ENCODE measurements around the gene FOSL2.

The FOSL2 gene

GRCh38 chr2:28397043-28397381 lies 4.4 kb downstream of the FOSL2 start:
- DNase-seq, result no peak

DNA sequence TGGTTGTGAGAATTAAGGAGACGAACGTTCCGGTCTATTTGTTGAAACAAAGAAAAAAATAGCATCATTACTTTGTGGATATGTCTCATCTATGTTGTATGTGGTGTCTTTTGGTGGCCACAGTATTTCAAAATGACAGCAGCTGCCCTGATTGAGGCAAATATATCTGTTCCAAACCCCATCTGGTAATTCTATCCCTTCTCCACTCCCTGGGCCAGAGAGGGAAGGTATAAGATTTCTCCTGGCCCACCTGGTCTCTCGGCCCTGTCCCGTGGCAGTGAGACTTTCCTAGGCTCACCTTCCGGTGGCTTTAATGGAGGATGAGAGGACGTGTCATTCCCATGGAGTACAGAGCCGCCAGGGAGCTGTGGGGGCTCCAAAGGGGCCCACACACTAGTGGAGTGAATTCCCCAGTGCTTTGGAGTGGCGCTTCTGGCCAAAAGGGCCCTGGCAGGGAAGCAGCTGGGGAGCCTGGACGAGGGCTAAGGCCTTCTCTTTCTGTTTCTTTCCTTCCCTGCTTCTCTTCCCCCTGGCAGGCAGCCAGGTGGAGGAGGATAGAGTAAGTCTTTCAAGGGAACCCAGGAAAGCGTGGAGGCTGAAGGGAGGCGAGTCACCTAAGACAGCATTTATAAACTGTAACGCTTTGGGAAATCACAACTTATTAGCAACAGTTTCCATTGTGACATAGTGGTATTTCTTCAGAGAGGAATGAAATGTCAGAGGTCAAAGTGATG lies 5.6 kb downstream of the FOSL2 start:
- no peak for DNase-seq

- DNase-seq, result no peak
These were observed 6.6 kb downstream of the FOSL2 start for GRCh38 chr2:28399289-28399688.

- DNase-seq, result no peak
These were observed 7.3 kb downstream of the FOSL2 start for GRCh38 chr2:28399956-28400355.

- DNase-seq, result no peak
These were observed 7.8 kb downstream of the FOSL2 start for GRCh38 chr2:28400419-28400818.

GRCh38 chr2:28400921-28401320 lies 8.3 kb downstream of the FOSL2 start:
- no peak for DNase-seq

DNA sequence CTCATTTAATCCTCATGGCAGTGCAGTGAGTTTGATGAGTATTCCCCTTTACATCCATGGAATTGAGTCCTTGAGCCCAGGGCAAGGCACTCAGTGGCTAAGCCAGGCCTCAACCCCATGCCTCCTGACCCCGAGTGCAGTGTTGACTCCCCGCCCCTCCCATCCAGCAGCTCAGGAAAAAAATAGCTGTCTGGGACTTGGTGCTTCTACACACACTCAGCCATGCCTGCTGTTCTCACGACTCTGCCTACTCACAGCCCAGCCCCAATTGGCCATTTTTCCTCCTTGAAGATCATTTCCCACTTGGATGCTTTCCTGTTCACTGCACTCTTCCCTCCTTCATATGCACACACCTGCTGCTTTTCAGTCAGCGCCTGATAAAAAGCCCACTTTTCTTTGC lies 8.8 kb downstream of the FOSL2 start:
- DNase-seq, result no peak

GRCh38 chr2:28401948-28402550 lies 9.4 kb downstream of the FOSL2 start:
- DNase-seq, result no peak

DNA sequence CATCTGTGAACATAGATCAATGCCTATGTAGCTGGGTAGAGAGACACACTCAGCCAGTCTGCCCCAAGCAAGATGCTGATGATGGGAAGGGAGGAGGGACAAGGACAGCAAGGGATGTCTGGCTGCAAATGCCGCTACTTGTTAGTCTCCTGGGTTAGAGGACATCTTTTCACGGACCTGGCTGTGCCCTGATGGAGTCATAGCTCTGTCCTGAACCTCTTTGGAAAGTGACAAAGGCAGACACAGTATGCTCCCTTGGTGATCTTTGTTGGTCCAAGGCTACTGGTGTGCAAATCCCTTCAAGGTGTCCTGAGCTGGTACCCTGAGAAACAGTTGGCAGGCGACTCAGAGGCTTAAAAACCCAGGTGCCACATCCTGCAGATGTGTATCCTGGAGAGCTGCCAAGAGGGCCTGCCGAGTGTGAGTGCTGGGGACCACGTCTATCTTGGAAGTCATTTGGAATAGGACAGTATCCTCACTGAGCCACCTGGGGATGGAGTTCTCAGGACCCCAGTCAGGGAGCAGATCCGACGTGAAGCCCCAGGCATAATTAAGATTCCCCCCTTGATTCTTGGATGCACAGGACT lies 10.8 kb downstream of the FOSL2 start:
- DNase-seq, result no peak

- no peak for DNase-seq
These were observed 11.4 kb downstream of the FOSL2 start for GRCh38 chr2:28404086-28404485.

GRCh38 chr2:28405537-28405936 lies 12.9 kb downstream of the FOSL2 start:
- no peak for DNase-seq

- peak; percentile 79 to 87 for DNase-seq
These were observed 13.8 kb downstream of the FOSL2 start for GRCh38 chr2:28406276-28407096.

DNA sequence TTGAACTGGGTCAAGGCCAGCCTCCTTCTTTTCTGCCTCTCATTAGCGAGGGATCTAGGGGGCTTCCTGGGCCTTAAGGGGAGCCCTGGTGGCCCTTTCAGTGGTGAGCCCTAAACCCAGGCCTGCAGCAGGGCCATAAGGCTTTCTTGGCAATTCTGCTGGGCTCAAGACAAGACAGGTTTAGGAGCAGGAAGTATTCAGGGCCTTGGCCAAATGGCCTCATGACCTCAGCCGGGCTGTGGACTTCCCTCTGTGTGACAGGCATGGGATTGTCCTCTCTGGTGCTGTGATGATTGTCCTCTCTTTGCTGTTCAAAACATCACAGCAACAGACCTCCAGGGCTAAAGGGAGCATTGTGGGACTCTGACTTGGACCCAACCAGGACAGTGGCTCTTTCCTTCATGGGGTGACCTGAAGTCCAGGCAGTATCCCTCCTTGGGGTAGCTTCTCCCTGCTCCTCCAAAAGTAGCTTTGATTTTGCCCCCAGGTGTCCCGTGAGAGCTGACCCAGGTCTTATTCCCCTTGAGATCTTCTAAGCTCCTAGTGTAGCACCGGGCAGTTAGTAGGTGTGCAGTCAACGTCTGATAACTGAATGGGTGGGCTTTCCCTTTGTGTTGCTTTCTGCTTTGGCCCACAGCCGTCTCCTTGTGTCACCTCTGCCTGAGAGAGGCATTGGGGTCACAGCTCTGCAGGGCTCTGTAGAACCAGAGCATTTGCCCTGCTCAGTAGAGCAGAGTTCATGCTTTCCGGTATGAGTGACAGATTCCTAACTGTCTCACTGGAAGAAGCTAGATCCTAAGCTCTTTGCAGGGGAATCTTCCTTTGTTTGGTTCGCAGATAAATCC lies 14.7 kb downstream of the FOSL2 start:
- peak in 1 of 2 donors; percentile 40 for DNase-seq

GRCh38 chr2:28407976-28408690 lies 15.5 kb downstream of the FOSL2 start:
- DNase-seq, result no peak

DNA sequence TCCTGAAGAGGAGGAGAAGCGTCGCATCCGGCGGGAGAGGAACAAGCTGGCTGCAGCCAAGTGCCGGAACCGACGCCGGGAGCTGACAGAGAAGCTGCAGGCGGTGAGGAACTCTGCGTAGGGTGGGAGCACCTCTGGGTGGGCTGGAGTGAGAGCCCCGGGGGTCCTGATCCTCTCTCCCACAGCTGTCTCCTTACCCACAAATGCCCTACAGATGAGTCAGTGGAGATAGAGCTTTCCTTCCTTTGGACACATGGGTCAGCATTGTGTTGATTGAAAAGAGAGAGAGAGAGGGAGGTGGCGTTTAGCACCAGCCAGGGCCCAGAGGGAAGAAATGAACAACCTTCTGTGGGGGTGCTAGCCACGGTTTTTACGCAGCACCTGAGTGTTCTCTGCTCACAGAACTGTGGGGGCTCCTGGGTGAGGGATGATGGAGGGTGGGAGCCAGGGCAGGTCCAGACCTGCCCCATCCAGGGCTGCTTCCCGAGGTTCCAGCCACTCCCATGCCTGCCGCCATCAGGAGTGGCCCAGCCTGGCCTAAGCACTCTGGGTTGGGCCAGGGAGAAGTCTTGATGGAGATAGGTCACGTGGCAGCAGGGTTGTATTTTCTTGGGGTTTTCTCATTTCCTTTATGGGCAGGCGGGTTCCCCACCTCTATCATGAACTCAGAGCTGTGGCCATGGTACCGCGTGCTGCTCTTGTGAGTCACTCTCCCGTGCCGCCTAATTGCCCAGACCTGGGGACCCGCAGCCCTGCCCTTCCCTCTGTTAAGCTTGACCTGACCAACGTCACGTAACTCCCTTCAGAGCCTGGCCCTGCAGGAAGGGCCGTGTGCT lies 16.3 kb downstream of the FOSL2 start:
- DNase-seq, result peak; percentile 77 to 86

- DNase-seq, result no peak
These were observed 18.6 kb downstream of the FOSL2 start for GRCh38 chr2:28411166-28411755.

DNA sequence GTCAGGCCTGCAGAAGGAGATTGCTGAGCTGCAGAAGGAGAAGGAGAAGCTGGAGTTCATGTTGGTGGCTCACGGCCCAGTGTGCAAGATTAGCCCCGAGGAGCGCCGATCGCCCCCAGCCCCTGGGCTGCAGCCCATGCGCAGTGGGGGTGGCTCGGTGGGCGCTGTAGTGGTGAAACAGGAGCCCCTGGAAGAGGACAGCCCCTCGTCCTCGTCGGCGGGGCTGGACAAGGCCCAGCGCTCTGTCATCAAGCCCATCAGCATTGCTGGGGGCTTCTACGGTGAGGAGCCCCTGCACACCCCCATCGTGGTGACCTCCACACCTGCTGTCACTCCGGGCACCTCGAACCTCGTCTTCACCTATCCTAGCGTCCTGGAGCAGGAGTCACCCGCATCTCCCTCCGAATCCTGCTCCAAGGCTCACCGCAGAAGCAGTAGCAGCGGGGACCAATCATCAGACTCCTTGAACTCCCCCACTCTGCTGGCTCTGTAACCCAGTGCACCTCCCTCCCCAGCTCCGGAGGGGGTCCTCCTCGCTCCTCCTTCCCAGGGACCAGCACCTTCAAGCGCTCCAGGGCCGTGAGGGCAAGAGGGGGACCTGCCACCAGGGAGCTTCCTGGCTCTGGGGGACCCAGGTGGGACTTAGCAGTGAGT lies 19.4 kb downstream of the FOSL2 start:
- DNase-seq, result peak in 1 of 2 donors; percentile 4

GRCh38 chr2:28412625-28413151 lies 20.0 kb downstream of the FOSL2 start:
- no peak for DNase-seq

DNA sequence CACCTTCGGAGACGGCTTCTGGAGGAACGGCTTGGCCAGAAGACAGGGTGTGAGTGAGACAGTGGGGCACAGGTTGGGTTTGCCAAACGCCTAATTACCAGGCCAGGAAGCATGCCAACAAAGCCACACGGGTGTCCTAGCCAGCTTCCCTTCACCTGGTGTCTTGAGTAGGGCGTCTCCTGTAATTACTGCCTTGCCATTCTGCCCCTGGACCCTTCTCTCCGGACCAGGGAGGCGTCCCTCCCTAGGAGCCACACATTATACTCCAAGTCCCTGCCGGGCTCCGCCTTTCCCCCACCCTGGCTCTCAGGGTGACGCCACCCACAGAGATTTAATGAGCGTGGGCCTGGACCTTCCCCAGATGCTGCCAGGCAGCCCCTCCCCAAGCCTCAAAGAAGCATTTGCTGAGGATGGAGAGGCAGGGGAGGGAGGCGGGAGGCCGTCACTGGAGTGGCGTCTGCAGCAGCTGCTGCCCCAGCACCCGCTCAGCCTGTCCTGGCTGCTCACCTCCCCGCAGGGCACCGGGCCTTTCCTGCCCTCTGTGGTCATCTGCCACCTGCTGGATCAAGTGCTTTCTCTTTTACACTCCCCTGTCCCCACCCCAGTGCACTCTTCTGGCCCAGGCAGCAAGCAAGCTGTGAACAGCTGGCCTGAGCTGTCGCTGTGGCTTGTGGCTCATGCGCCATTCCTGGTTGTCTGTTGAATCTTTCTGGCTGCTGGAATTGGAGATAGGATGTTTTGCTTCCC lies 20.7 kb downstream of the FOSL2 start:
- DNase-seq, result peak; percentile 0 to 41
